GM21825 (cell line): ENCODE data around the gene SYT2.
"Not testable (repeated sequence)": the region's sequence is repeated elsewhere in the genome, so short reads cannot be mapped to it uniquely, and the experiment has no call there.

Experiments used
- ATAC-seq: cut with Tn5 transposase; IDR thresholded peaks from one replicate; pipeline ENCODE4 v1.9.1; 2021; ENCODE audit warnings: mild to moderate bottlenecking, moderate library complexity; ENCODE audit not compliant: unreplicated experiment

Gene SYT2

GRCh38 chr1:202578001-202578504 is 132.2 kb downstream of the SYT2 start:
- no peak for ATAC-seq

GRCh38 chr1:202577381-202577780 is 132.9 kb downstream of the SYT2 start:
- no peak for ATAC-seq

- ATAC-seq: no peak
Observed at GRCh38 chr1:202576816-202577215, 133.4 kb downstream of the SYT2 start.

GRCh38 chr1:202575918-202576653 is 134.2 kb downstream of the SYT2 start:
- ATAC-seq: no peak

- ATAC-seq: no peak
Observed at GRCh38 chr1:202572867-202573266, 137.4 kb downstream of the SYT2 start.

GRCh38 chr1:202571719-202572339 is 138.4 kb downstream of the SYT2 start:
- no peak for ATAC-seq

- ATAC-seq: no peak
Observed at GRCh38 chr1:202569393-202570322, 140.6 kb downstream of the SYT2 start.

- ATAC-seq: no peak
Observed at GRCh38 chr1:202568826-202569225, 141.4 kb downstream of the SYT2 start.

- ATAC-seq: no peak
Observed at GRCh38 chr1:202568410-202568809, 141.8 kb downstream of the SYT2 start.

- ATAC-seq: no peak
Observed at GRCh38 chr1:202567738-202568137, 142.5 kb downstream of the SYT2 start.

- ATAC-seq: peak; percentile 82
Observed at GRCh38 chr1:202565890-202566602, 144.2 kb downstream of the SYT2 start.

- ATAC-seq: no peak
Observed at GRCh38 chr1:202564958-202565495, 145.2 kb downstream of the SYT2 start.

GRCh38 chr1:202563818-202564217 is 146.4 kb downstream of the SYT2 start:
- ATAC-seq: no peak

GRCh38 chr1:202562444-202563060 is 147.7 kb downstream of the SYT2 start:
- ATAC-seq: no peak

GRCh38 chr1:202561726-202562443 is 148.4 kb downstream of the SYT2 start:
- no peak for ATAC-seq

- ATAC-seq: no peak
Observed at GRCh38 chr1:202561240-202561639, 149.0 kb downstream of the SYT2 start.

GRCh38 chr1:202557662-202558061 is 152.6 kb downstream of the SYT2 start:
- not testable (repeated sequence) for ATAC-seq

- ATAC-seq: not testable (repeated sequence)
Observed at GRCh38 chr1:202556037-202556436, 154.2 kb downstream of the SYT2 start.

GRCh38 chr1:202554619-202555018 is 155.6 kb downstream of the SYT2 start:
- not testable (repeated sequence) for ATAC-seq
